ENCODE measurements around the gene DNAH17. TPM values are rescaled to one million over a fixed set of nuclear protein-coding genes. Genes with fewer than 3 reads are reported as not detected.

The DNAH17 gene
- total RNA-seq, 1 donor from 2014 or later, result not detected

- TF ChIP-seq CTCF (IDR thresholded peaks at IDR 0.05), result no peak
- Histone ChIP-seq H3K27ac (no peak overlapping the region), H3K4me1 (no peaks in the 10 kb centered on the region), H3K4me3 (no peak overlapping the region), H3K9me3 (no peaks in the 10 kb centered on the region), H3K27me3 (no peaks in the 10 kb centered on the region), H3K36me3 (no peaks in the 10 kb centered on the region)
- intact Hi-C loops (cut with DNase I), result no loop called here
- no peak for DNase-seq (ENCODE audit: low spot score in 2 of 2)
These were observed 14.5 kb downstream of the DNAH17 start for GRCh38 chr17:78562734-78563133.

DNA sequence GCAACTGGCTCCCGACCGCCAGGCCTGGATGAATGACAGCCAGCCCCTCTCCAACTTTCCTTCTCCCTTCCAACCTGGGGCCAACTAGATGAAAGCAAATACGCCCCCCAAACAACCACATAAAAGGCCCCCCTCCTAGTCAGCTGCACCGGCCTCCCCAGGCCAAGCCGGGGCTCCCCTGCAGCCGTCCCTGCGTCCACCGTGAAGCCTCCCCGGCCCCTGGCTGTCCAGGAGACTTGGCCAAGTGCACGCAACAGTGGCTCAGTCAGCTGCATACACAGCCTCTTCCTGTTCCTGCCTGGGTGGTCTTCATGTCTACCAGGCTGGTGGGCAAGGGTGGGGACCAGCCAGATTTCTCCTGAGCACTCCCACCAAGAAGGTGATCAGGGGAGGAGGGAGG lies 16.0 kb downstream of the DNAH17 start:
- intact Hi-C loops (cut with DNase I), result no loop called here
- TF ChIP-seq CTCF (IDR thresholded peaks at IDR 0.05), result no peak
- Histone ChIP-seq H3K27me3 (no peaks in the 10 kb centered on the region), H3K36me3 (no peaks in the 10 kb centered on the region), H3K27ac (no peak overlapping the region), H3K4me1 (no peaks in the 10 kb centered on the region), H3K4me3 (no peak overlapping the region), H3K9me3 (no peaks in the 10 kb centered on the region)
- no peak for DNase-seq (ENCODE audit: low spot score in 2 of 2)

DNA sequence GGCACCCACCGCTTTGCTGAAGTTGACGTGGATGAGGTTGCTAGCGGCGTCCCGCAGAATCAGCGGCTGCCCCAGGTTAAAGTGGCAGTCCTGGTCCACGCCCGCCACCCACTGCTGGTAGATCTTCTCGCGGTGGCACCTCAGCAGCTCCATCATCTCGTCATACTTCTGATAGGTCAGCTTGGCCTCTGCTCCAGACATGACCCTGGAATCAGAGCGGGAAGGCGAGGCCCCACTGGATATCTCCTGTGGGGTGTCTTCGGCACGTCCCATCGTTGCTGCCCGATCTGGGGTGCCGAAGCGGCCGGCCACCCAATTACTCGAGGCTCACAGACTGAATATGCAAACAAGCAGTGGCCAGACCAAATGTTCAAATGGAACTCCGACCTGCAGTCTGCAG lies 16.5 kb downstream of the DNAH17 start:
- Histone ChIP-seq H3K4me1 (no peaks in the 10 kb centered on the region), H3K27me3 (no peaks in the 10 kb centered on the region), H3K27ac (no peak overlapping the region), H3K9me3 (no peaks in the 10 kb centered on the region), H3K36me3 (no peaks in the 10 kb centered on the region), H3K4me3 (no peak overlapping the region)
- DNase-seq (ENCODE audit: low spot score in 2 of 2), result no peak
- intact Hi-C loops (cut with DNase I), result no loop called here
- TF ChIP-seq CTCF (IDR thresholded peaks at IDR 0.05), result no peak

DNA sequence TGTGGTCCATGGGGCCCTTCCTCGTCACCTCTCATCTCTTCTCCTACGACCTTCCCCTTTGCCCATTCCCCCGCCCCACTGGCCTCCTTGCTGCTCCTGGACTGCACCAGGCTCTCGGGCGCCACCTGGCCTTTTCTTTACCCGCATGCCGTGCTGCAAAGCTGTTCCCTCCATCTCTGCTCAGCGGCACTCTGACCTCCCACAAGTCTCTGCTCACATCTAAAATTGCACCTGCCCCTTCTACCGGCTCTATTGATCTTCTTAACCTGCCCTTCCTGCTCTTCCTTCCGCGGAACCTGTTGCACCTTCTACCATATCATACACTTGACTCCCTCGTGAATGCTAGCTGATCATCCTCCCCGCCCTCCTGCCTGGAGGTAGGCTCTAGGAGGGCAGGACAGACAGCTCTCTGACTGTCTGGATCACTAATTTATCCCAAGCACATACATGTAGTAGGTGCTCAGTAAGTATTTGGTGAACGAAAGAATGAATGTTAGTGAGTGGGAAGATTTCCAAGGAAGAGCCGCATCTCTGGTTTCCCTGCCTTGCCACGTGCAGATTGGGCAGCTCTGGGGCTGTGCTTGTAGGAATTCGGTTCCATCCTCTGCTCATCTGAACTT lies 17.3 kb downstream of the DNAH17 start:
- Histone ChIP-seq H3K36me3 (no peaks in the 10 kb centered on the region), H3K27ac (no peak overlapping the region), H3K4me1 (no peaks in the 10 kb centered on the region), H3K27me3 (no peaks in the 10 kb centered on the region), H3K4me3 (no peak overlapping the region), H3K9me3 (no peaks in the 10 kb centered on the region)
- intact Hi-C loops (cut with DNase I), result no loop called here
- TF ChIP-seq CTCF (IDR thresholded peaks at IDR 0.05), result no peak
- no peak for DNase-seq (ENCODE audit: low spot score in 2 of 2)

DNA sequence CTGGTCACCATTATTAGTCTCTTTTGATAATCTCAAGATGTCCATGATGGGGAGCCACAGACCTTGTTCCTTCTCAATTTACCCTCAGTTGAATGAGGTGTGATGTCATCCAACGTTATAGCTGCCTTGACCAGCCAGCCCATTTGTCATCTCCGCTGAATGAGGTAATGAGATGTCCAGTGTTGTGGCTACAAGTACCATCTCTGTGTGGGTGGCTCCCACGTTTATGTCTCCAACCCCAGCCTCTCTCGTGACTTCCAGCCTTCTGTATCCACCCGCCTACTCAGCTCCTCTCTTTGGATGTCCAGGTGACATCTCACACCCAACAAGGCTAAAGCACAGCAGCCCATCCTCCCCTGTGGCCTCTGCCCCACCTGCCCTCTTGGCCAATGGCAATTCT lies 18.2 kb downstream of the DNAH17 start:
- intact Hi-C loops (cut with DNase I), result no loop called here
- H3K27ac ChIP-seq, result no peak overlapping the region
- H3K9me3 ChIP-seq, result no peaks in the 10 kb centered on the region
- H3K4me1 ChIP-seq, result no peaks in the 10 kb centered on the region
- H3K36me3 ChIP-seq, result no peaks in the 10 kb centered on the region
- no peak overlapping the region for H3K4me3 ChIP-seq
- H3K27me3 ChIP-seq, result no peaks in the 10 kb centered on the region
- no peak for DNase-seq (ENCODE audit: low spot score in 2 of 2)
- TF ChIP-seq CTCF (IDR thresholded peaks at IDR 0.05), result no peak

All from ascending aorta (tissue), 2 donors.